Measurements from ENCODE around the gene B4GALT1.

GRCh38 chr9:33116860-33117259 is 50.3 kb downstream of the B4GALT1 start:
- TF ChIP-seq CTCF (IDR thresholded peaks at IDR 0.05), result no peak
- no peak for TF ChIP-seq POLR2AphosphoS5 (IDR thresholded peaks at IDR 0.05)
- TF ChIP-seq POLR2A (IDR thresholded peaks at IDR 0.05), result no peak

Measured in transverse colon (tissue), 4 donors.